NCI-H1105 (cell line): Measurements from ENCODE around the gene HOOK1.
"Not testable (repeated sequence)": the region's sequence is repeated elsewhere in the genome, so short reads cannot be mapped to it uniquely, and the experiment has no call there.

Experiments
- DNase-seq: peaks from one replicate; lab custom pipeline; 2025; lab: John Stamatoyannopoulos, UW

The HOOK1 gene

DNA sequence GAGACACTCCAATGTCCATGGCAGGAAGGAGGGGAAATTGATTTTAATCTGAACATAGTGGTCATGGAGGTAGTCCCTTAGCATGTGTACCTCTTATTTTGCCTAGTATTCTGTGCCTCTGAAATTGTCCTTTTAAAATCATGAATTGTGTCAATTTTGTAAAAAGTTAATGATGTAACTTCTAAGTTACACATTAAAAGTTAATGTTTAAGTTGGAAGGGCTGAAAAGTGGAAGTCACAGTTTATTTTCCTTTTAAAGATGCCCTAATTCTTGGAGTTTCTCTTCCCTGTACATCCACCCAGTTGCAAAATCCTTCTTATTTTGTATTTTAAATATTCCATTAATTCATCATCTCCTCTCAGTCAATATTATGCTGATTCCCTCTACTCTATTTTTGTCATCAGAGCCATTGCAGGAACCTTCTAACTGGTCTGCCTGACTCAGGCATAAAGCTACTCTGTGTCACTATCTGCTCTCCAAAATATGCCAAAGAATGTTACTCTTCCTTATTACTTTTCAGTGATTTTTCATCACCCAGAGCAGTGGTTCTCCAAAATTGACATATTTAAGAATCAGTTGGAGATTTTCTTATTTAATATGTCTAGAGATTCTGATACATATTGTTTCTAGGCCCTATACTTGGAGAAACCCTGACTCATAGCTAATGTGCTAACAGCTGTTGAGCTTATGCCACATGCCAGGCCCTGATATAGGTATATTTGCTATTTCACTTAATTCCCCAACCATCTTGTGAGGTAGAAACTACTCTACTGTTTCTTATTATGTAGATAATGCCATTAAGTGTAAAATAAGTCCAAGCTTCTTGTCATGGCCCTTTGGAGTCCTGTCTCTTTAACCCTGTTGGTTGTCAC lies 5.1 kb downstream of the HOOK1 start:
- no peak for DNase-seq

DNA sequence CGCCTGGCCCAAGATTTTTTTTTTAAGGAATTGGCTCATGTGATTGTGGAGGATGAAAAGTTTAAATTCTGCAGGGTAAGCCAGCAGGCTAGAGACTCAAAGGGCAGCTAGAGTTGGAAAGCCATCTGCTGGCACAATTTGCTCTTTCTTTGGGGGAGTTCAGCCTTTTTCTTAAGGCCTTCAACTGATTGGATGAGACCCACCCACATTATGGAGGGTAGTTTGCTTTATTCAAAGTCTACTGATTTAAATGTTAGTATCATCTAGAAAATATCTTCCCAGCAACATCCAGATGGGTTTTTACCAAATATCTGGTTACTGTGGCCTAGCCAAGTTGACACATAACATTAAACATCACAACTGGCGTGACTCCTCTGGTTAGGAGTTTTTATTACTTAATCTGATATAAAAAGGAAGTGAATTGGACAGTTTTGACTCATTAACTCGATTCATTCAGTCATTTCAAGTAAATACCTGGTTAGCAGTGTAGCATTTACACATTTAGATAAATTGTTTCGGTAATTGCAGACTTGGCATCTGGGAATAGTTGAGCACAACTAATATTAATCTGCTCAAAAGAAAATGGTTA lies 12.4 kb downstream of the HOOK1 start:
- DNase-seq = no peak

- no peak for DNase-seq
Measured at GRCh38 chr1:59828160-59828559, 13.4 kb downstream of the HOOK1 start.

GRCh38 chr1:59831529-59831928 lies 16.8 kb downstream of the HOOK1 start:
- DNase-seq = no peak

- DNase-seq = no peak
Measured at GRCh38 chr1:59833022-59833421, 18.3 kb downstream of the HOOK1 start.

GRCh38 chr1:59833991-59834390 lies 19.2 kb downstream of the HOOK1 start:
- no peak for DNase-seq

- not testable (repeated sequence) for DNase-seq
Measured at GRCh38 chr1:59837857-59838256, 23.1 kb downstream of the HOOK1 start.

DNA sequence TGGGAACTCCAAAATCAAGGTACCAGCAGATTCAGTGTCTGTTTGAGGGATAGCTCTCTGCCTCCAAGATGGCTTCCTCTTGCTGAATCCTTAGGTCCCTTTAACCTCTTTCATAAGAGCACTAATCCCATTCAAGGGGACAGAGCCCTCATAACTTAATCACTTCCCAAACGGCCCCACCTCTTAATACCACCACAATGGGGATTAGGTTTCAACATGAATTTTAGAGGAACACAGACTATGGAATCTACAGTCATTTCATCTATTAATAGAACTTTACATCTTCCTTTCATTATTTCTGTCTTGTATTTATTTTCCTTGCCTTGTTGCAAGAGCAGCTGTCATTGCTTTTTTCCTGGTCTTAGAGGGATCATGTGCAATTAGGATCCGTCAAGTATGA lies 30.3 kb downstream of the HOOK1 start:
- DNase-seq = no peak

DNA sequence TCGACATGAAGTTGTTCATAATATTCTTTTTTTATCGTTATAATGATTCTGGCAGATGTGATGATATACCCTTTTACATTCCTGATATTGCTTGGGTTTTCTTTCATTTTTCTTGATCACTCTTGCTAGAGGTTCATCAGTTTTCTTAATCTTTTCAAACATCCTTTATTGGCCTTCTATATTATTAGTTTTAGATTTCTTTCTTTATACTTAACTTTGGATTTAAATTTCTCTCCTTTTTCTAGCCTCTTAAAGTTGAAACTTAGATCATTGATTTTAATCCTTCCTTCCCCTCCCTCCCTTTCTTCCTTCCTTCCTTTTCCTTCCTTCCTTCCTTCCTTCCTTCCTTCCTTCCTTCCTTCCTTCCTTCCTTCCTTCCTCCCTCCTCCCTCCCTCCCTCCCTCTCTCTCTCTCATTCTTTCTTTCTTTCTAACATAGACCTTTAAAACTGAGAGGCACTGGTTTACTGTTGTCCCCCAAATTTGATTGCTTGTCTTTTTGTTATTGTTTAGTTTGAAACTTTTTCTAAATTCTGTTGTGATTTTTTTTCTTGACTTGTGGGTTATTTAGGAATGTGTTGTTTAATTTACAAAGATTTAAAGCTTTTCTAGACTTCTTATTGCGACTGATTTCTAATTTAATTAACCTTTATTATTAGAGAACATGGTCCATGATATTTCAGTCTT lies 31.6 kb downstream of the HOOK1 start:
- no peak for DNase-seq

DNA sequence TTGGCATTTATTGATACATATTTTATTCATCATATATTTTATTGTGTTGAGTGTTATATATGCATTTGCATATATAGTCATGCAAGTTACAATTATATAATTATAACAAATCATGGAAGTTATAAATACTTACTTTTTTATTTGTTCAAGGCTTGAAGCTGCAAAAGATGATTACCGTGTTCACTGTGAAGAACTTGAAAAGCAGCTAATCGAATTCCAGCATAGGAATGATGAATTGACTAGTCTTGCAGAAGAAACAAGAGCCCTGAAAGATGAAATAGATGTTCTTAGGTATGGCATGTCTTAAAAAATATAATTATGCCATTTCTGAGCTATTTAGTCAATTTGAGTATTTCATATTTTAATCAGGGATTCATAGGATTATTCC lies 32.1 kb downstream of the HOOK1 start:
- DNase-seq = no peak

DNA sequence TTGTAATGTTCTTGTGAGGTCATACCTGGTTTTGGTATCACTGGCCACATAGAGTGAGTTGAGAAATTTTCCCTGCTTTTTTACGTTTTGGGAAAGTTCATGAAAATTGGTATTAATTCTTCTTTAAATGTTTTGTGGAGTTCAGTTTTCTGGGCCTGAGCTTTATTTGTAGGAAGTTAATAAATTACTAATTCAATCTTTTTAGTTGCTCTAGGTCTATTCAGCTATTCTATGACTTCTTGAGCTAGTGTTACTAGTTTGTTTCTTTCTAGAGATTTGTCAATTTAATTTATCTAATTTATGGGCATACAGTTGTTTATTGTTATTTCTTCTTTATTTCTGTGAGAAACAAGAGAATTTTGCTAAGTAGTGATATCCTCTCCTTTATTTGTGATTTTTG lies 37.4 kb downstream of the HOOK1 start:
- DNase-seq = no peak

- DNase-seq = not testable (repeated sequence)
Measured at GRCh38 chr1:59855297-59855696, 40.5 kb downstream of the HOOK1 start.

- no peak for DNase-seq
Measured at GRCh38 chr1:59856725-59857338, 42.1 kb downstream of the HOOK1 start.

DNA sequence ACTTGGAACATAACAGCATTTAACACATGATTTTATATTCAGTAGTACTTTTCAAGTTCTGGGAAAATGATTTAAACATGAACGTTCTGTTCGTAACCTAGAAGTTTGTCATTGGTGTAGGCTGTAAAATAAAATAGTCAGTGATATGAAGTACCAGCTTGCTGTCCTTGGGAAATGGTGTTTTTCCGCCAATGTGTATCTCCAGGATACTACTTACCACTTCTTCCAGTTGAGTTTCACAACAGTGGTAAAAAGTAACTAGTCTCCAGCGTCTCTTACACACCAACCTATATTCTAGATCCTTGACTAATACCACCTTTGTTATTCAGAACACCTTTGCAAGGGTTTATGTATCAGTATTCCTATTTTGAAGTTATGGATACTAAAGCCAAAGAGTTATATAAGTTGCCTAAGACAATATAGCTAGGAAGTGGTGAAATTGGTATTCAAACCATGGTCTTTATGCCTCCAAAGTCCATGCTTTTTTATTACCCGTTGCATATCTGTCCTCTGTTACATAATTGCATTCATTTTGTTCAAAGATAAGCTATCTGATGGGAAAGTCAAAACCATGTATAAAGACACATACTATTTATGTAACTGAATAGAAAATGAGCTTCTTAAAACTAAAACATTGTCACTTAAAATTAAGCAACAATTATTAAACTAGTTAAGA lies 43.1 kb downstream of the HOOK1 start:
- no peak for DNase-seq

GRCh38 chr1:59866462-59866861 lies 51.7 kb downstream of the HOOK1 start:
- DNase-seq = no peak

GRCh38 chr1:59871746-59872145 lies 57.0 kb downstream of the HOOK1 start:
- DNase-seq = no peak

GRCh38 chr1:59877108-59877682 lies 62.4 kb downstream of the HOOK1 start:
- DNase-seq = no peak

DNA sequence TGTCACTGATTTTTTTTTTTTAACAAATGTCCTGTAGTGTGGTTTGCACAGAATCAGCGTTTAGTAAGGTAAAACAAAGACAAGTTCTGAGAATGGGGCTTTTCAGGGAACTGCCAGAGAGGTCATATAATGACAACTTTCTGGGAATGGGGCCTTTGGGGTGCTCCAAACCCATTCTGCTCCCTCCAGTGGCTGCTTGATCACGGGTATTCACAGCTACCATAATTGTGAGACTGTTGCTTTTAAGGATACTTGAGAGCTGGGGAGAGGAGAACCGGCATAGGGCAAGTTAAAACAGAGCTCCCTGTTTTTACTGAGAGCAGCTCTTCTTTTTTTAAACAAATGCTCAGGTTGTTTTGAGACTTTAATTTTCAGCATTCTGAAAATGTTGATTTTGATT lies 63.6 kb downstream of the HOOK1 start:
- DNase-seq = no peak

GRCh38 chr1:59879574-59879973 lies 64.8 kb downstream of the HOOK1 start:
- no peak for DNase-seq

DNA sequence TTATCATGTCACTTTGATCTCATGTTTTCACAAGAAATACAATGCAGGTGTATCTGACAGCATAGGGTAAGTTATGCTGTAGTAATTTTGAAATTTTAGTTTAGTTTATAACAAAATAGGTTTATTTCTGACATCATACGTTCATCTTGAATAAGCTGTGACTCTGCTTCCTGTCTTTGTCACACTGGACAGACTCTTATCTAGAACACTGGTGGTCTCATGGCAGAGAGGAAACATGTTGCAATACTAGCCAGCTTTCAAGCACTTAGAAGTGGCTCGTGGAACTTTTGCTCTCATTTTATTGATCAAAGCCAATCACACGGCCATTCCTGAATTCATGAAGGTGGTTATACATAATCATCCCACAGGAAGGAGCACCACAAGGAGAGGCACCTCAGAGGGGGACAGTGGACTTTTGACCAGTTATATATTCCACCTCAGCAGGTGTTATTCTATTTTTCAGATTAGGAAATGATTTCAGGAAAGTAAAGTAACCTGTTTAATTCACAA lies 65.3 kb downstream of the HOOK1 start:
- DNase-seq = no peak

DNA sequence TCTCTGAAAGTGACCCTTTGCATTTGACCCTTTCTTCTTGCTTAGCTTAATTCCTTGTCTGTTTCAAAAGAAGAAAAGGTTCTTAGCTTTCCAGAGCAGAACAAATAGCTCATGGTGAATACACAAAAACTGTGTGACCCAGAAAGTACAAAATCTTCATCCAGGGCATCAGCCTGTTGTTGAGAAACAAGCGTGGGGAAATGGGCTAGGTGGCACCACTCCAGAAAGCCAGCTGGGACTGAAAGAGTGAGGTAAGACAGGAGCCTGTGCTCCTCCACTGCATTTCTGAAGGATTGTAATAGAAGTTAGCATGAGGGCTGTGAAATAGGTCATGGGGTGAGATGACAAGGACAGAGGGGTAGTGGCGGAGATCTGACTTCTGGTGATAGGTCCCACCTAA lies 66.0 kb downstream of the HOOK1 start:
- DNase-seq = no peak
